ENCODE measurements around the gene TCF15. TPM values are rescaled to one million over a fixed set of nuclear protein-coding genes. Genes with fewer than 3 reads are reported as not detected.

The TCF15 gene
- total and polyA plus RNA-seq, 2 of the 4 experiments (the other 2 are of a cell fraction), result not detected

GRCh38 chr20:574297-574942 is 35.7 kb downstream of the TCF15 start:
- no peak overlapping the region for H2BK120ac ChIP-seq (ENCODE audit: low read depth, low read length)
- dilution Hi-C loops (cut with HindIII; ENCODE audit: low sequenced_read_pairs, unreplicated experiment), result no loop called here
- H4K5ac ChIP-seq (ENCODE audit: low read depth, low read length), result no peak overlapping the region
- no peak overlapping the region for H4K8ac ChIP-seq (ENCODE audit: low read depth in 2 of 2, low read length in 2 of 2)
- no peak overlapping the region for H2AK5ac ChIP-seq (ENCODE audit: low read depth, low read length)
- no peak overlapping the region for H3K4ac ChIP-seq (ENCODE audit: low read depth, low read length)
- H3K9me3 ChIP-seq (ENCODE audit: control insufficient read depth, insufficient read depth, low read length), result no peaks in the 10 kb centered on the region
- DNase-seq (no peak), ATAC-seq (ENCODE audit: low read depth) (no peak)
- no CpG with 5 or more reads among the region's 15 CpGs for WGBS, 2 experiments (ENCODE audit: extremely low coverage in 2 of 2, insufficient read length in 1 of 2)
- intact Hi-C loops (cut with micrococcal nuclease), result no loop called here
- no peak overlapping the region for H3K4me3 ChIP-seq (ENCODE audit: insufficient read depth, low read depth, low read length)
- H2AFZ ChIP-seq (replicated peaks; ENCODE audit: low read length, poor library complexity), result no peak overlapping the region
- no peaks in the 10 kb centered on the region for H3K79me1 ChIP-seq (ENCODE audit: low read depth in 1 of 2, low read length in 2 of 2)
- no peak overlapping the region for H3K27ac ChIP-seq (ENCODE audit: insufficient read depth, low read length)
- H2BK15ac ChIP-seq (ENCODE audit: low read depth, low read length), result no peak overlapping the region
- no peaks in the 10 kb centered on the region for H4K20me1 ChIP-seq (ENCODE audit: insufficient read depth, low read length)
- H3K23ac ChIP-seq (ENCODE audit: low read depth, low read length), result no peak overlapping the region
- H3K4me1 ChIP-seq (ENCODE audit: control insufficient read depth, insufficient read depth, low read length), result no peaks in the 10 kb centered on the region
- H3K4me2 ChIP-seq (ENCODE audit: low read depth, low read length), result no peak overlapping the region
- H2AK9ac ChIP-seq (replicated peaks; ENCODE audit: low read depth, low read length, poor library complexity), result no peak overlapping the region
- ChIA-PET CTCF (no interaction called here), POLR2A (ENCODE audit: unreplicated experiment) (no interaction called here)
- H3K56ac ChIP-seq (ENCODE audit: extremely low read depth, insufficient read depth, low read length), result no peak overlapping the region
- no peak overlapping the region for H2BK5ac ChIP-seq (ENCODE audit: low read depth, low read length, poor library complexity, severe bottlenecking)
- no peaks in the 10 kb centered on the region for H3K36me3 ChIP-seq (ENCODE audit: control insufficient read depth, insufficient read depth, low read length)
- no peak overlapping the region for H3K9ac ChIP-seq (ENCODE audit: low read depth, low read length)
- H3K18ac ChIP-seq (ENCODE audit: low read depth, low read length), result no peak overlapping the region
- no peaks in the 10 kb centered on the region for H3K9me1 ChIP-seq (ENCODE audit: insufficient read depth, low read length)
- H3K14ac ChIP-seq (replicated peaks; ENCODE audit: low read depth, low read length), result no peak overlapping the region
- no peak overlapping the region for H2BK20ac ChIP-seq (ENCODE audit: low read depth, low read length)
- in situ Hi-C loops (cut with MboI; ENCODE audit: low sequenced_read_pairs), result no loop called here
- TF ChIP-seq RCOR1 (IDR thresholded peaks at IDR 0.05; ENCODE audit: insufficient replicate concordance, low read length) (no peak), RAD21 (IDR thresholded peaks at IDR 0.05; ENCODE audit: low read length) (no peak), BHLHE40 (IDR thresholded peaks at IDR 0.05; ENCODE audit: low read depth, low read length) (no peak), CTCF (conservative IDR thresholded peaks at IDR 0.05; ENCODE audit: low read depth, low read length) (no peak), USF2 (IDR thresholded peaks at IDR 0.05; ENCODE audit: low read depth, low read length) (no peak), RFX5 (IDR thresholded peaks at IDR 0.05; ENCODE audit: low read depth, low read length) (no peak)
- H3K27me3 ChIP-seq (ENCODE audit: control insufficient read depth, insufficient read depth, low read length), result peaks cover 35% of the 10 kb centered on the region
- no TSS peak for BruUV-seq (replicated peaks)
- H4K91ac ChIP-seq (ENCODE audit: insufficient read depth, low read depth, low read length), result no peak overlapping the region

Data from IMR-90 (cell line).